Neural cell (in vitro differentiated cells): ENCODE results near the gene NTMT1. TPM values are rescaled to one million over a fixed set of nuclear protein-coding genes. Genes with fewer than 3 reads are reported as not detected.

Source experiments
- H2AFZ ChIP-seq: fragments of 200-600, 300-800 bp; sonication (generic), shearing (Covaris generic); 2 replicates; pipeline ENCODE4 v1.6.0; 2014; ENCODE audit warnings: low read depth, mild to moderate bottlenecking, antibody characterized with exemption, low read length, moderate library complexity
- H3F3A ChIP-seq: fragments of 200-600 bp; shearing (Covaris generic); 2 replicates; pipeline ENCODE4 v1.6.1; 2016; ENCODE audit warnings: mild to moderate bottlenecking, moderate library complexity, mixed read lengths, antibody characterized with exemption, low read length; ENCODE audit not compliant: insufficient read depth, poor library complexity, severe bottlenecking
- H3K27ac ChIP-seq: fragments of 200-600, 300-800 bp; sonication (generic), shearing (Covaris generic); 2 replicates; pipeline ENCODE4 v1.5.1; 2014; ENCODE audit warnings: mild to moderate bottlenecking, low read length, moderate library complexity
- H3K27me3 ChIP-seq: fragments of 300-800, 200-600 bp; sonication (generic), shearing (Covaris generic); 2 replicates; pipeline ENCODE4 v1.6.0; 2014; ENCODE audit warnings: mild to moderate bottlenecking, low read depth, low read length, moderate library complexity; ENCODE audit not compliant: insufficient read depth
- H3K36me3 ChIP-seq: fragments of 300-800, 200-600 bp; sonication (generic), shearing (Covaris generic); 2 replicates; pipeline ENCODE4 v1.5.1; 2014; ENCODE audit warnings: mild to moderate bottlenecking, antibody characterized with exemption, low read length, moderate library complexity; ENCODE audit not compliant: insufficient read depth
- H3K4me2 ChIP-seq: fragments of 300-800, 200-600 bp; sonication (generic), shearing (Covaris generic); 2 replicates; pipeline ENCODE4 v1.6.0; 2014; ENCODE audit warnings: mild to moderate bottlenecking, low read length
- H3K4me3 ChIP-seq: fragments of 300-800, 200-600 bp; sonication (generic), shearing (Covaris generic); 2 replicates; pipeline ENCODE4 v1.5.1; 2014; ENCODE audit warnings: mild to moderate bottlenecking, low read length, moderate library complexity
- H3K79me2 ChIP-seq: fragments of 200-600 bp; shearing (Covaris generic); replicated peaks from 2 replicates; pipeline ENCODE4 v1.6.0; 2014; ENCODE audit warnings: mild to moderate bottlenecking, low read length, moderate library complexity; ENCODE audit not compliant: insufficient read depth
- H3K9ac ChIP-seq: fragments of 300-800, 200-600 bp; sonication (generic), shearing (Covaris generic); 2 replicates; pipeline ENCODE4 v1.6.1; 2016; ENCODE audit warnings: mild to moderate bottlenecking, low read length, mixed read lengths
- H3K9me2 ChIP-seq: fragments of 200-600 bp; shearing (Covaris generic); 2 replicates; pipeline ENCODE4 v1.6.1; 2016; ENCODE audit warnings: mild to moderate bottlenecking, low read length, mixed read lengths; ENCODE audit not compliant: insufficient read depth
- H3K9me3 ChIP-seq: fragments of 200-600, 300-800 bp; sonication (generic), shearing (Covaris generic); 2 replicates; pipeline ENCODE4 v1.6.1; 2016; ENCODE audit warnings: mild to moderate bottlenecking, mixed run types, low read length, moderate library complexity, mixed read lengths
- H4K20me1 ChIP-seq: fragments of 200-600 bp; shearing (Covaris generic); 2 replicates; pipeline ENCODE4 v1.6.1; 2016; ENCODE audit warnings: mild to moderate bottlenecking, mixed run types; ENCODE audit not compliant: insufficient read depth
- CTCF ChIP-seq: fragments of 450-650 bp; IDR thresholded peaks from 2 replicates; pipeline ENCODE4 v1.5.1; 2014; ENCODE audit warnings: antibody characterized with exemption, mild to moderate bottlenecking, moderate library complexity; ENCODE audit not compliant: poor library complexity, severe bottlenecking
- EP300 ChIP-seq: fragments of 450-650 bp; conservative IDR thresholded peaks from 2 replicates; pipeline ENCODE4 v1.6.1; 2014; ENCODE audit warnings: antibody characterized with exemption, mild to moderate bottlenecking, moderate library complexity; ENCODE audit not compliant: poor library complexity, severe bottlenecking
- EZH2 ChIP-seq: fragments of 200-600, 300-800 bp; shearing (Covaris generic), sonication (generic); IDR thresholded peaks from 2 replicates; pipeline ENCODE4 v1.6.1; 2014; ENCODE audit warnings: antibody characterized with exemption, low read length, borderline replicate concordance, mild to moderate bottlenecking; ENCODE audit not compliant: insufficient read depth, poor library complexity, severe bottlenecking
- MXI1 ChIP-seq: fragments of 450-650 bp; conservative IDR thresholded peaks from 2 replicates; pipeline ENCODE4 v1.6.1; 2014; ENCODE audit warnings: antibody characterized with exemption, mild to moderate bottlenecking; ENCODE audit not compliant: poor library complexity, severe bottlenecking
- POLR2AphosphoS5 ChIP-seq: IDR thresholded peaks from 2 replicates; pipeline ENCODE4 v1.6.1; 2012
- RAD21 ChIP-seq: fragments of 450-650 bp; conservative IDR thresholded peaks from 2 replicates; pipeline ENCODE4 v1.6.1; 2014; ENCODE audit warnings: antibody characterized with exemption, mild to moderate bottlenecking, moderate library complexity
- REST ChIP-seq: IDR thresholded peaks from 2 replicates; pipeline ENCODE4 v1.6.1; 2012; ENCODE audit warnings: borderline replicate concordance
- SMC3 ChIP-seq: fragments of 450-650 bp; conservative IDR thresholded peaks from 2 replicates; pipeline ENCODE4 v1.6.1; 2014; ENCODE audit warnings: antibody characterized with exemption, mild to moderate bottlenecking, moderate library complexity; ENCODE audit not compliant: poor library complexity
- TAF1 ChIP-seq: IDR thresholded peaks from 2 replicates; pipeline ENCODE4 v1.6.1; 2012; ENCODE audit warnings: low read depth
- polyA plus RNA-seq: library from polyadenylated mRNA; depleted of rRNA; stranded (reverse); fragments of >200 nt; gene quantifications from 2 replicates; pipeline ENCODE4 v1.2.3, GENCODE V29; 2014

The NTMT1 gene
- polyA plus RNA-seq, 1 donor from 2014 or later = 35.9 TPM

- no peaks in the 10 kb centered on the region for H3K27me3 ChIP-seq
- peak overlapping the region; percentile 29 for H3K9ac ChIP-seq
- H2AFZ ChIP-seq = no peak overlapping the region
- no peak overlapping the region for H3K4me2 ChIP-seq
- H3K9me2 ChIP-seq = no peaks in the 10 kb centered on the region
- no peaks in the 10 kb centered on the region for H3K36me3 ChIP-seq
- no peaks in the 10 kb centered on the region for H3K79me2 ChIP-seq
- H3K27ac ChIP-seq = no peak overlapping the region
- no peaks in the 10 kb centered on the region for H3F3A ChIP-seq
- H3K9me3 ChIP-seq = no peaks in the 10 kb centered on the region
- H4K20me1 ChIP-seq = no peaks in the 10 kb centered on the region
- TF ChIP-seq EP300 (no peak), EZH2 (no peak), POLR2AphosphoS5 (no peak), CTCF (no peak), SMC3 (no peak), REST (no peak), RAD21 (no peak), TAF1 (no peak), MXI1 (no peak)
- H3K4me3 ChIP-seq = no peak overlapping the region
These were observed 13.0 kb upstream of the NTMT1 start for GRCh38 chr9:129612815-129613519.

GRCh38 chr9:129613520-129614175, 12.3 kb upstream of the NTMT1 start:
- Histone ChIP-seq H3K27me3 (no peaks in the 10 kb centered on the region), H3K36me3 (no peaks in the 10 kb centered on the region), H4K20me1 (no peaks in the 10 kb centered on the region), H3K27ac (no peak overlapping the region), H3K9ac (peak overlapping the region; percentile 29), H3K4me2 (peak overlapping the region; percentile 10), H3K4me3 (no peak overlapping the region), H2AFZ (no peak overlapping the region), H3K79me2 (no peaks in the 10 kb centered on the region), H3K9me2 (no peaks in the 10 kb centered on the region), H3F3A (no peaks in the 10 kb centered on the region), H3K9me3 (no peaks in the 10 kb centered on the region)
- TF ChIP-seq EP300 (no peak), CTCF (peak; percentile 35), REST (no peak)
